Measurements from ENCODE around the gene RASEF.

GRCh38 chr9:82991671-82992070 is 71.3 kb downstream of the RASEF start:
- TF ChIP-seq POLR2A (IDR thresholded peaks at IDR 0.05) (no peak), POLR2AphosphoS5 (IDR thresholded peaks at IDR 0.05) (no peak)

Data from prostate gland (tissue), 1 donor.